NCI-H2196 treated with DMSO at 0.1 percent for 48 hours (cell line): ENCODE measurements around the gene TGFBI.

Experiments
- DNase-seq: peaks from one replicate; lab custom pipeline; 2025; ENCODE audit not compliant: unreplicated experiment; lab: John Stamatoyannopoulos, UW

TGFBI gene

GRCh38 chr5:136001466-136001981 lies 27.3 kb upstream of the TGFBI start:
- DNase-seq = no peak

GRCh38 chr5:136004436-136004835 lies 24.4 kb upstream of the TGFBI start:
- no peak for DNase-seq

GRCh38 chr5:136005476-136005875 lies 23.3 kb upstream of the TGFBI start:
- no peak for DNase-seq

- no peak for DNase-seq
These were observed 22.6 kb upstream of the TGFBI start for GRCh38 chr5:136006164-136006563.

GRCh38 chr5:136006761-136007251 lies 22.0 kb upstream of the TGFBI start:
- no peak for DNase-seq

GRCh38 chr5:136007271-136007670 lies 21.5 kb upstream of the TGFBI start:
- DNase-seq = no peak

GRCh38 chr5:136011414-136012001 lies 17.3 kb upstream of the TGFBI start:
- DNase-seq = no peak

GRCh38 chr5:136012041-136012804 lies 16.6 kb upstream of the TGFBI start:
- DNase-seq = no peak

- DNase-seq = no peak
These were observed 15.2 kb upstream of the TGFBI start for GRCh38 chr5:136013559-136013958.

GRCh38 chr5:136014049-136015002 lies 14.5 kb upstream of the TGFBI start:
- no peak for DNase-seq

GRCh38 chr5:136015003-136015375 lies 13.8 kb upstream of the TGFBI start:
- DNase-seq = no peak

GRCh38 chr5:136015966-136016650 lies 12.7 kb upstream of the TGFBI start:
- DNase-seq = no peak

GRCh38 chr5:136016945-136017530 lies 11.8 kb upstream of the TGFBI start:
- peak; percentile 12 for DNase-seq

GRCh38 chr5:136018814-136019783 lies 9.7 kb upstream of the TGFBI start:
- no peak for DNase-seq

GRCh38 chr5:136020001-136020382 lies 8.8 kb upstream of the TGFBI start:
- no peak for DNase-seq

GRCh38 chr5:136020383-136021015 lies 8.3 kb upstream of the TGFBI start:
- DNase-seq = no peak

GRCh38 chr5:136021016-136021405 lies 7.8 kb upstream of the TGFBI start:
- no peak for DNase-seq

GRCh38 chr5:136022965-136023364 lies 5.8 kb upstream of the TGFBI start:
- DNase-seq = no peak
